ENCODE data around the gene HIP1. TPM values are rescaled to one million over a fixed set of nuclear protein-coding genes. Genes with fewer than 3 reads are reported as not detected.

HIP1 gene
- total RNA-seq, 4 donors from 2014 or later = 15.8 to 33.2 (median 22.8) TPM

GRCh38 chr7:75716992-75717626 is 21.6 kb downstream of the HIP1 start:
- H3K27ac ChIP-seq (replicated peaks in 1 of 4) = no peak overlapping the region
- peaks cover 0 to 3% (median 0%) of the 10 kb centered on the region in 4 donors for H3K36me3 ChIP-seq
- no peak for TF ChIP-seq CTCF (IDR thresholded peaks at IDR 0.05)
- no peak for TF ChIP-seq EP300 (IDR thresholded peaks at IDR 0.05)
- TF ChIP-seq POLR2A (IDR thresholded peaks at IDR 0.05; ENCODE audit: low read depth) = no peak
- no peak for TF ChIP-seq POLR2AphosphoS5 (IDR thresholded peaks at IDR 0.05)
- peaks cover 15 to 21% (median 17%) of the 10 kb centered on the region in 4 donors for H3K4me1 ChIP-seq
- DNase-seq (ENCODE audit: extremely low spot score) = no peak
- H3K4me3 ChIP-seq = no peak overlapping the region
- WGBS = 91% methylated on average over 9 of the region's 9 CpGs
- H3K9me3 ChIP-seq = no peaks in the 10 kb centered on the region
- no peaks in the 10 kb centered on the region for H3K27me3 ChIP-seq
- intact Hi-C loops (cut with DNase I) = no loop called here

GRCh38 chr7:75715864-75716263 is 22.9 kb downstream of the HIP1 start:
- no peak for DNase-seq (ENCODE audit: extremely low spot score)
- TF ChIP-seq CTCF (IDR thresholded peaks at IDR 0.05) (no peak), POLR2AphosphoS5 (IDR thresholded peaks at IDR 0.05) (no peak), EP300 (IDR thresholded peaks at IDR 0.05) (no peak), POLR2A (IDR thresholded peaks at IDR 0.05; ENCODE audit: low read depth) (no peak)

GRCh38 chr7:75712517-75713361 is 26.0 kb downstream of the HIP1 start:
- Histone ChIP-seq H3K9me3 (peaks cover 0 to 14% (median 10%) of the 10 kb centered on the region in 4 donors), H3K4me3 (no peak overlapping the region), H3K4me1 (peaks cover 29 to 36% (median 35%) of the 10 kb centered on the region in 4 donors), H3K36me3 (peaks cover 0 to 3% (median 0%) of the 10 kb centered on the region in 4 donors), H3K27ac (replicated peaks in 1 of 4) (peak overlapping the region; percentile 67 to 81 (median 78)), H3K27me3 (no peaks in the 10 kb centered on the region)
- intact Hi-C loops (cut with DNase I) = no loop called here
- no peak for TF ChIP-seq CTCF (IDR thresholded peaks at IDR 0.05)
- TF ChIP-seq POLR2A (IDR thresholded peaks at IDR 0.05; ENCODE audit: low read depth) = no peak
- no peak for TF ChIP-seq EP300 (IDR thresholded peaks at IDR 0.05)
- TF ChIP-seq POLR2AphosphoS5 (IDR thresholded peaks at IDR 0.05) = no peak
- no peak for DNase-seq (ENCODE audit: extremely low spot score)
- 71% methylated on average over 4 of the region's 4 CpGs for WGBS

More at GRCh38 chr7:75715864-75716263, 22.9 kb downstream of the HIP1 start:
- Histone ChIP-seq H3K4me1 (peaks cover 28 to 33% (median 30%) of the 10 kb centered on the region in 4 donors), H3K9me3 (no peaks in the 10 kb centered on the region), H3K36me3 (peaks cover 0 to 3% (median 0%) of the 10 kb centered on the region in 4 donors), H3K4me3 (no peak overlapping the region), H3K27ac (replicated peaks in 1 of 4) (no peak overlapping the region), H3K27me3 (no peaks in the 10 kb centered on the region)
- 89% methylated on average over 7 of the region's 7 CpGs for WGBS
- intact Hi-C loops (cut with DNase I) = no loop called here

GRCh38 chr7:75711656-75712514 is 26.9 kb downstream of the HIP1 start:
- H3K27me3 ChIP-seq = no peaks in the 10 kb centered on the region
- 8% methylated on average over 10 of the region's 10 CpGs for WGBS
- peak overlapping the region; percentile 67 to 81 (median 78) for H3K27ac ChIP-seq (replicated peaks in 1 of 4)
- H3K4me1 ChIP-seq = peaks cover 29 to 36% (median 34%) of the 10 kb centered on the region in 4 donors
- peaks cover 0 to 14% (median 10%) of the 10 kb centered on the region in 4 donors for H3K9me3 ChIP-seq
- H3K36me3 ChIP-seq = peaks cover 0 to under 1% (median 0%) of the 10 kb centered on the region in 4 donors
- TF ChIP-seq CTCF (IDR thresholded peaks at IDR 0.05) = no peak
- TF ChIP-seq POLR2A (IDR thresholded peaks at IDR 0.05; ENCODE audit: low read depth) = no peak
- TF ChIP-seq POLR2AphosphoS5 (IDR thresholded peaks at IDR 0.05) = no peak
- no peak for TF ChIP-seq EP300 (IDR thresholded peaks at IDR 0.05)
- no peak for DNase-seq (ENCODE audit: extremely low spot score)
- H3K4me3 ChIP-seq = peak overlapping the region in 2 of 4 donors; percentile 5 to 20
- intact Hi-C loops (cut with DNase I) = no loop called here

Measured in esophagus muscularis mucosa (tissue), 4 donors.